Measurements from ENCODE around the gene ANAPC1.
"Not testable (repeated sequence)": the region's sequence is repeated elsewhere in the genome, so short reads cannot be mapped to it uniquely, and the experiment has no call there.

DNA sequence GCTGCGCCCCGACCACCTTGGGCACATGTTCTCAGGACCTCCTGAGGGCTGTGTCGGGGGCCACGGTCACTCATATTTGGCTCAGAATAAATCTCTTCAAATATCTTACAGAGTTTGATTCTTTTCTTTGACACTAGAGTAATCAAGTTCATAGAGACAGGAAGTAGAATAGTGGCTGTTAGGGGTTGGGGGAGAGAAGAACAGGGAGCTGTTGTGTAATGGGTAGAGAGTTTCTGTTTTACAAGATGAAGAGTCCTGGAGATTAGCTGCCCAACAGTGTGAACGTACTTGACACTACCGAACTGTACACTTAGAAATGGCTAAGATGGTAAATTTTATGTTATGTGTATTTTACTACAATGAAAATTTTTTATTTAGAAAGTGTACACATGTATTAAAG, 148.6 kb downstream of the ANAPC1 start:
- not testable (repeated sequence) for TF ChIP-seq HOXC10 (CRISPR knock-in tag; IDR thresholded peaks at IDR 0.05); PBX3 (CRISPR knock-in tag; IDR thresholded peaks at IDR 0.05); REPIN1 (tag by site-specific recombination; IDR thresholded peaks at IDR 0.05; ENCODE audit: low read depth); ZNF837 (tag by site-specific recombination; IDR thresholded peaks at IDR 0.05); ZNF391 (tag by site-specific recombination; IDR thresholded peaks at IDR 0.05; ENCODE audit: borderline replicate concordance, low read depth)
- TF ChIP-seq, protein P1, sequence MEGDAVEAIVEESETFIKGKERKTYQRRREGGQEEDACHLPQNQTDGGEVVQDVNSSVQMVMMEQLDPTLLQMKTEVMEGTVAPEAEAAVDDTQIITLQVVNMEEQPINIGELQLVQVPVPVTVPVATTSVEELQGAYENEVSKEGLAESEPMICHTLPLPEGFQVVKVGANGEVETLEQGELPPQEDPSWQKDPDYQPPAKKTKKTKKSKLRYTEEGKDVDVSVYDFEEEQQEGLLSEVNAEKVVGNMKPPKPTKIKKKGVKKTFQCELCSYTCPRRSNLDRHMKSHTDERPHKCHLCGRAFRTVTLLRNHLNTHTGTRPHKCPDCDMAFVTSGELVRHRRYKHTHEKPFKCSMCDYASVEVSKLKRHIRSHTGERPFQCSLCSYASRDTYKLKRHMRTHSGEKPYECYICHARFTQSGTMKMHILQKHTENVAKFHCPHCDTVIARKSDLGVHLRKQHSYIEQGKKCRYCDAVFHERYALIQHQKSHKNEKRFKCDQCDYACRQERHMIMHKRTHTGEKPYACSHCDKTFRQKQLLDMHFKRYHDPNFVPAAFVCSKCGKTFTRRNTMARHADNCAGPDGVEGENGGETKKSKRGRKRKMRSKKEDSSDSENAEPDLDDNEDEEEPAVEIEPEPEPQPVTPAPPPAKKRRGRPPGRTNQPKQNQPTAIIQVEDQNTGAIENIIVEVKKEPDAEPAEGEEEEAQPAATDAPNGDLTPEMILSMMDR (tag by site-specific recombination; IDR thresholded peaks at IDR 0.05) = not testable (repeated sequence)

Measured in HEK293 (cell line).